Adrenal gland (tissue), 5 donors: ENCODE data around the gene NOS1.

Experiments
- POLR2A ChIP-seq, 2 donors: fragments of 450-650 bp; IDR thresholded peaks; one replicate each; pipeline ENCODE4 v1.6.1; 2017; ENCODE audit warnings: antibody characterized with exemption in 2 of 2, mild to moderate bottlenecking in 2 of 2, moderate library complexity in 1 of 2
- TF ChIP-seq, protein P1 (sequence below), 6 experiments: fragments of 450-650 bp in 4 of 6; fragments of 200-600 bp in 2 of 6; sonication (generic) in 1 of 6; IDR thresholded peaks; 1 replicate in 5 of 6; 2 replicates in 1 of 6; pipeline versions ENCODE4 v1.5.1 to v1.8.0; 2016 to 2021; ENCODE audit warnings: antibody characterized with exemption in 6 of 6, mild to moderate bottlenecking in 2 of 6, moderate library complexity in 1 of 6
- donor health status: DM: no; HTN: no; CAD: no.

GRCh38 chr12:117166107-117166506 is 195.3 kb downstream of the NOS1 start:
- TF ChIP-seq, protein P1, sequence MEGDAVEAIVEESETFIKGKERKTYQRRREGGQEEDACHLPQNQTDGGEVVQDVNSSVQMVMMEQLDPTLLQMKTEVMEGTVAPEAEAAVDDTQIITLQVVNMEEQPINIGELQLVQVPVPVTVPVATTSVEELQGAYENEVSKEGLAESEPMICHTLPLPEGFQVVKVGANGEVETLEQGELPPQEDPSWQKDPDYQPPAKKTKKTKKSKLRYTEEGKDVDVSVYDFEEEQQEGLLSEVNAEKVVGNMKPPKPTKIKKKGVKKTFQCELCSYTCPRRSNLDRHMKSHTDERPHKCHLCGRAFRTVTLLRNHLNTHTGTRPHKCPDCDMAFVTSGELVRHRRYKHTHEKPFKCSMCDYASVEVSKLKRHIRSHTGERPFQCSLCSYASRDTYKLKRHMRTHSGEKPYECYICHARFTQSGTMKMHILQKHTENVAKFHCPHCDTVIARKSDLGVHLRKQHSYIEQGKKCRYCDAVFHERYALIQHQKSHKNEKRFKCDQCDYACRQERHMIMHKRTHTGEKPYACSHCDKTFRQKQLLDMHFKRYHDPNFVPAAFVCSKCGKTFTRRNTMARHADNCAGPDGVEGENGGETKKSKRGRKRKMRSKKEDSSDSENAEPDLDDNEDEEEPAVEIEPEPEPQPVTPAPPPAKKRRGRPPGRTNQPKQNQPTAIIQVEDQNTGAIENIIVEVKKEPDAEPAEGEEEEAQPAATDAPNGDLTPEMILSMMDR (IDR thresholded peaks at IDR 0.05): no peak
- TF ChIP-seq POLR2A (IDR thresholded peaks at IDR 0.05): no peak
